ENCODE data around the gene ZBTB20. TPM values are rescaled to one million over a fixed set of nuclear protein-coding genes. Genes with fewer than 3 reads are reported as not detected.

ZBTB20 gene
- total and polyA plus RNA-seq, 10 donors = 0.32 to 89.7 (median 71.8) TPM

GRCh38 chr3:114528517-114528916, 618.6 kb downstream of the ZBTB20 start:
- Histone ChIP-seq H3K27ac (no peak overlapping the region), H3K36me3 (peaks cover 0 to 20% (median 0%) of the 10 kb centered on the region in 6 donors), H3K9me3 (peaks cover 0 to 9% (median 0%) of the 10 kb centered on the region in 8 donors), H3K27me3 (replicated peaks in 1 of 7) (no peaks in the 10 kb centered on the region), H3K4me1 (no peaks in the 10 kb centered on the region), H3K4me3 (no peak overlapping the region)
- no peak for DNase-seq
- intact Hi-C loops (cut with DNase I; ENCODE audit: low total_unique reads) = no loop called here
- 93 to 97% (median 95%) methylated on average over 3 of the region's 3 CpGs for WGBS, 5 donors
- TF ChIP-seq POLR2AphosphoS5 (IDR thresholded peaks at IDR 0.05) (no peak), POLR2A (IDR thresholded peaks at IDR 0.05) (no peak), CTCF (IDR thresholded peaks at IDR 0.05 in 8 of 11, conservative IDR thresholded peaks at IDR 0.05 in 3 of 11) (no peak)

- no peak overlapping the region for H3K27ac ChIP-seq
- TF ChIP-seq POLR2A (IDR thresholded peaks at IDR 0.05) = no peak
- no peak for TF ChIP-seq POLR2AphosphoS5 (IDR thresholded peaks at IDR 0.05)
- TF ChIP-seq CTCF (IDR thresholded peaks at IDR 0.05 in 8 of 11, conservative IDR thresholded peaks at IDR 0.05 in 3 of 11) = peak in 5 of 11 experiments; percentile 14 to 33 (median 26)
- no peaks in the 10 kb centered on the region for H3K27me3 ChIP-seq (replicated peaks in 1 of 7)
- H3K4me1 ChIP-seq = no peaks in the 10 kb centered on the region
- peaks cover 0 to under 1% (median 0%) of the 10 kb centered on the region in 8 donors for H3K9me3 ChIP-seq
- no peak for DNase-seq
- intact Hi-C loops (cut with DNase I; ENCODE audit: low total_unique reads) = no loop called here
- WGBS, 5 donors = 60 to 75% (median 74%) methylated on average over 1 of the region's 1 CpG
- no peak overlapping the region for H3K4me3 ChIP-seq
- H3K36me3 ChIP-seq = peaks cover 0 to 11% (median 0%) of the 10 kb centered on the region in 6 donors
Observed at GRCh38 chr3:114527036-114527644, 619.9 kb downstream of the ZBTB20 start.

GRCh38 chr3:114525278-114525677, 621.8 kb downstream of the ZBTB20 start:
- H3K4me3 ChIP-seq = no peak overlapping the region
- H3K36me3 ChIP-seq = no peaks in the 10 kb centered on the region
- intact Hi-C loops (cut with DNase I; ENCODE audit: low total_unique reads) = no loop called here
- no peaks in the 10 kb centered on the region for H3K9me3 ChIP-seq
- no peak overlapping the region for H3K27ac ChIP-seq
- no peaks in the 10 kb centered on the region for H3K4me1 ChIP-seq
- WGBS, 5 donors = 92 to 99% (median 97%) methylated on average over 2 of the region's 2 CpGs
- no peak for TF ChIP-seq POLR2A (IDR thresholded peaks at IDR 0.05)
- TF ChIP-seq CTCF (IDR thresholded peaks at IDR 0.05 in 8 of 11, conservative IDR thresholded peaks at IDR 0.05 in 3 of 11) = no peak
- no peak for TF ChIP-seq POLR2AphosphoS5 (IDR thresholded peaks at IDR 0.05)
- DNase-seq = no peak
- H3K27me3 ChIP-seq (replicated peaks in 1 of 7) = no peaks in the 10 kb centered on the region

GRCh38 chr3:114519415-114519814, 627.7 kb downstream of the ZBTB20 start:
- Histone ChIP-seq H3K27ac (no peak overlapping the region), H3K4me3 (no peak overlapping the region), H3K27me3 (replicated peaks in 1 of 7) (no peaks in the 10 kb centered on the region), H3K9me3 (no peaks in the 10 kb centered on the region), H3K36me3 (no peaks in the 10 kb centered on the region), H3K4me1 (peaks cover 0 to 9% (median 5%) of the 10 kb centered on the region in 6 donors)
- WGBS, 5 donors = 36 to 58% (median 53%) methylated on average over 3 of the region's 3 CpGs
- TF ChIP-seq CTCF (IDR thresholded peaks at IDR 0.05 in 8 of 11, conservative IDR thresholded peaks at IDR 0.05 in 3 of 11) = no peak
- no peak for TF ChIP-seq POLR2A (IDR thresholded peaks at IDR 0.05)
- no peak for TF ChIP-seq POLR2AphosphoS5 (IDR thresholded peaks at IDR 0.05)
- intact Hi-C loops (cut with DNase I; ENCODE audit: low total_unique reads) = no loop called here
- DNase-seq = no peak

Measured in spleen (tissue), 11 donors.